ENCODE measurements around the gene KCNQ1. TPM values are rescaled to one million over a fixed set of nuclear protein-coding genes. Genes with fewer than 3 reads are reported as not detected.

Gene KCNQ1
- total and polyA plus RNA-seq, 2 of the 13 experiments (the other 11 are each of a cell fraction or from before 2014, with no cell fraction given), result 0.02 to 0.08 TPM

GRCh38 chr11:2409611-2410468 is 35.0 kb upstream of the KCNQ1 start (continued):
- TF ChIP-seq ZFP82 (CRISPR knock-in tag; IDR thresholded peaks at IDR 0.05; ENCODE audit: borderline replicate concordance) (peak; percentile 38; the same call in 1 of the 2 replicates), SNAPC4 (CRISPR knock-in tag; IDR thresholded peaks at IDR 0.05) (no peak), KDM2A (CRISPR knock-in tag; IDR thresholded peaks at IDR 0.05; ENCODE audit: borderline replicate concordance, low read depth) (0 out of 2 replicates have a peak, but pooled peaks have one; percentile 46), HIC2 (CRISPR knock-in tag; IDR thresholded peaks at IDR 0.05; ENCODE audit: low read depth) (peak; percentile 96), ATF6 (CRISPR knock-in tag; conservative IDR thresholded peaks at IDR 0.05) (no peak), PCBP1 (IDR thresholded peaks at IDR 0.05; ENCODE audit: borderline replicate concordance, low read depth, low read length) (no peak), ATF3 (CRISPR knock-in tag; IDR thresholded peaks at IDR 0.05) (no peak), UBTF (CRISPR knock-in tag; IDR thresholded peaks at IDR 0.05) (peak; percentile 54; the same call in 1 of the 2 replicates), ZNF230 (CRISPR knock-in tag; IDR thresholded peaks at IDR 0.05) (no peak), ZNF275 (CRISPR knock-in tag; IDR thresholded peaks at IDR 0.05; ENCODE audit: borderline replicate concordance) (no peak)

Data from HepG2 (cell line).